NOMO-1 treated with dmso at 0.1 percent for 144 hours (cell line): Measurements from ENCODE around the gene CAMK4.

Experiments used
- DNase-seq: peaks from one replicate; lab custom pipeline; 2025; ENCODE audit not compliant: unreplicated experiment; lab: John Stamatoyannopoulos, UW

The CAMK4 gene

GRCh38 chr5:111528056-111528455 is 303.9 kb downstream of the CAMK4 start:
- DNase-seq: no peak

GRCh38 chr5:111530298-111530740 is 306.1 kb downstream of the CAMK4 start:
- peak; percentile 98 for DNase-seq

GRCh38 chr5:111532886-111533582 is 308.9 kb downstream of the CAMK4 start:
- no peak for DNase-seq

- DNase-seq: no peak
These were observed 311.8 kb downstream of the CAMK4 start for GRCh38 chr5:111535879-111536549.

GRCh38 chr5:111537141-111538024 is 313.2 kb downstream of the CAMK4 start:
- no peak for DNase-seq
